Activated CD4-positive, alpha-beta T cell treated with anti-CD3 and anti-CD28 coated beads, Interleukin-2, amount 50 U/mL, for 48 hours (primary cell): ENCODE measurements around the gene PCDHA12.
"Not testable (repeated sequence)": the region's sequence is repeated elsewhere in the genome, so short reads cannot be mapped to it uniquely, and the experiment has no call there.

ENCODE experiments used
- DNase-seq, 2 experiments: peaks; one replicate each; pipeline ENCODE4 v3.0.0-alpha.2; 2020

PCDHA12 gene

GRCh38 chr5:140862441-140863295, 12.4 kb upstream of the PCDHA12 start:
- DNase-seq: no peak

GRCh38 chr5:140868721-140869554, 6.2 kb upstream of the PCDHA12 start, which contains the start of gene PCDHA11:
PCDHA11 (plus strand) TSS chr5:140868957; CDS start chr5:140869104, 147 bp downstream.
- no peak for DNase-seq

- no peak for DNase-seq
Observed at GRCh38 chr5:140869555-140869886, 5.6 kb upstream of the PCDHA12 start.

GRCh38 chr5:140870221-140871201, 4.6 kb upstream of the PCDHA12 start:
- DNase-seq: no peak

- not testable (repeated sequence) for DNase-seq
Observed at GRCh38 chr5:140876541-140877261, 1.6 kb downstream of the PCDHA12 start.

- no peak for DNase-seq
Observed at GRCh38 chr5:140877262-140877581, 2.1 kb downstream of the PCDHA12 start.

GRCh38 chr5:140881889-140882590, 6.9 kb downstream of the PCDHA12 start, which contains the start of gene PCDHA13:
PCDHA13 (plus strand) TSS chr5:140882124; CDS start chr5:140882269, 145 bp downstream.
- DNase-seq: no peak

- no peak for DNase-seq
Observed at GRCh38 chr5:140882591-140882899, 7.4 kb downstream of the PCDHA12 start.

GRCh38 chr5:140883373-140883772, 8.3 kb downstream of the PCDHA12 start:
- no peak for DNase-seq

- no peak for DNase-seq
Observed at GRCh38 chr5:140883927-140884697, 9.0 kb downstream of the PCDHA12 start.

- DNase-seq: no peak
Observed at GRCh38 chr5:140916325-140916724, 41.2 kb downstream of the PCDHA12 start.

- DNase-seq: no peak
Observed at GRCh38 chr5:140923601-140924000, 48.5 kb downstream of the PCDHA12 start.

- no peak for DNase-seq
Observed at GRCh38 chr5:140925806-140926442, 50.8 kb downstream of the PCDHA12 start, which contains the start of gene PCDHAC1. PCDHAC1 (plus strand) TSS chr5:140926299; CDS start chr5:140926893, 594 bp downstream.

GRCh38 chr5:140926443-140927227, 51.5 kb downstream of the PCDHA12 start:
- DNase-seq: peak; percentile 34 to 53

GRCh38 chr5:140927228-140927573, 52.1 kb downstream of the PCDHA12 start:
- DNase-seq: no peak
